Activated CD4-positive, alpha-beta T cell treated with anti-CD3 and anti-CD28 coated beads for 36 hours (primary cell): ENCODE data around the gene CMC1. TPM values are rescaled to one million over a fixed set of nuclear protein-coding genes. Genes with fewer than 3 reads are reported as not detected.

ENCODE experiments used
- total RNA-seq, 2 experiments: library from RNA; stranded (reverse); gene quantifications; one replicate each; pipeline ENCODE4 v1.2.3, GENCODE V29; 2021

The CMC1 gene
- total RNA-seq, 2 experiments from 2014 or later = 21.6 to 28.3 TPM

Other genes with a start within 250 kb of the CMC1 start
- gene ZCWPW2, start 107.1 kb downstream of the CMC1 start, total RNA-seq = under 1 TPM; 0.37 to 0.39 TPM
- gene AZI2, start 107.2 kb downstream of the CMC1 start, total RNA-seq = 10 to 100 TPM; 52.3 to 78.8 TPM